NCI-H2029 (cell line): ENCODE measurements around the gene MAGEB6.
"Not testable (repeated sequence)": the region's sequence is repeated elsewhere in the genome, so short reads cannot be mapped to it uniquely, and the experiment has no call there.

Experiments
- DNase-seq: peaks from one replicate; lab custom pipeline; 2025; lab: John Stamatoyannopoulos, UW

Gene MAGEB6

GRCh38 chrX:26192204-26192603, at the start of gene MAGEB6:
TSS of gene MAGEB6 (plus strand) at chrX:26192440. CDS start at chrX:26193847, 1,407 bp downstream.
- DNase-seq = no peak

DNA sequence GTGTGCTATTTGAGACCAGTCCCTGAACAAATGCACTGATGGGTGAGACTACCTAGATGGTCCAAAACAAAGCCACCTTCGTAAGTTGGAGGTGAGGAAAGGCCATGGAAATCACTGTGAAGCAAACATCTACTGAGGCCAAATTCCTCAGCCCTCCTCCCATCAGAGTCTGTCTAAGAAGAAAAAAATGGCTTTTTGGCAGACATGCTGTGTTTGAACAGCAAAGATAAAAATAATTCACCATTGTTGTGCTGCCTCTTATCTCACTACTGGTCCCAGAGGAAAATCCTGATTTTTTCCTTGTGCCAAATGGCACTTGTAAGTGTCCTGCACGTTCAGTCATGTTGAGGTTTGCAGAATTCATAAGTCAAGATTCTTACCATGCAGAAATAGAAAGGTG, 46.2 kb upstream of the MAGEB6 start:
- DNase-seq = no peak

- no peak for DNase-seq
These were observed 31.9 kb upstream of the MAGEB6 start, which contains the start of gene MAGEB6B for GRCh38 chrX:26160301-26160700. TSS of gene MAGEB6B (plus strand) at chrX:26160601. CDS start at chrX:26160601, 0 bp downstream.

- no peak for DNase-seq
These were observed 11.3 kb downstream of the MAGEB6 start for GRCh38 chrX:26203561-26203960.

- not testable (repeated sequence) for DNase-seq
These were observed 12.5 kb downstream of the MAGEB6 start for GRCh38 chrX:26204717-26205116.

DNA sequence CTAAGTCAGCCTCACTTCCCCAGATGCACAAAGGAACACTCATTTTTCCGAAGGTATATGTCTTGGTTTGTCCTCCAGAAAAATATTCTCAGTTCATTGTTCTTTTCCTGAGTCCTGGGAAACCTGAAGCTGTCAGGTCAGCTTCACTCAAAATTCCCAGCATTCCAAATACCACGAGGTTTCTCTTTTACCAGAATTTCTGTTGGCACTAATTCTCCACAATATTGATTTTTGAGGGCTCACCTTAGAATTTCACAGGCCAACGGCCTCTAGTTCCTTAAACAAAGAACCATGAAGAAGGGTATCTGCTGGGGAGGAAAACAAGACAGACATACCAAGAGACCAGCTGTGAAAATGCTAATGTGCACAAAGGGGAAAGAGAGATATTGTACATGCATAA, 15.8 kb downstream of the MAGEB6 start:
- DNase-seq = no peak

GRCh38 chrX:26215869-26216268, 23.6 kb downstream of the MAGEB6 start, which contains the start of gene MAGEB5:
TSS of gene MAGEB5 (plus strand) at chrX:26216169. CDS start at chrX:26217302, 1,133 bp downstream.
- no peak for DNase-seq

- DNase-seq = no peak
These were observed 27.1 kb downstream of the MAGEB6 start for GRCh38 chrX:26219351-26219750.

DNA sequence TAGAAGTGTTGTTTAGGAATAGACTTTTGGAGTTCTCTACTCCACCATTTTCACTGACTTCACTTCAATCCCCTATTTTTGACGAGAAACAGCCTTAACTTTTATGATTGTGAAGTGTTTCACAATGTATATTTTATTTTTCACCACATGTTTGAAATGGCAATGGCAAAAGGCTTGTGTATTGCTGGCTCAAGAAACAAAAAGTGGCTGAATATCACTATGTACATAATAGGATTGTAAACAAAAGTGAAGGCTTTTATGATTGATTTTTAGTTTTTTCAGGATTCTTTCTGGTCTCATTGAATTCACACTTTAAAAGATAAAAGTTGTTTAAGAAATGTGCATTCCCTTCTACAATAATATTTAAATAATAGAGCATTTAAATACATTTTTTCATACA, 41.9 kb downstream of the MAGEB6 start:
- no peak for DNase-seq
